Measurements from ENCODE around the gene CEP85L.

DNA sequence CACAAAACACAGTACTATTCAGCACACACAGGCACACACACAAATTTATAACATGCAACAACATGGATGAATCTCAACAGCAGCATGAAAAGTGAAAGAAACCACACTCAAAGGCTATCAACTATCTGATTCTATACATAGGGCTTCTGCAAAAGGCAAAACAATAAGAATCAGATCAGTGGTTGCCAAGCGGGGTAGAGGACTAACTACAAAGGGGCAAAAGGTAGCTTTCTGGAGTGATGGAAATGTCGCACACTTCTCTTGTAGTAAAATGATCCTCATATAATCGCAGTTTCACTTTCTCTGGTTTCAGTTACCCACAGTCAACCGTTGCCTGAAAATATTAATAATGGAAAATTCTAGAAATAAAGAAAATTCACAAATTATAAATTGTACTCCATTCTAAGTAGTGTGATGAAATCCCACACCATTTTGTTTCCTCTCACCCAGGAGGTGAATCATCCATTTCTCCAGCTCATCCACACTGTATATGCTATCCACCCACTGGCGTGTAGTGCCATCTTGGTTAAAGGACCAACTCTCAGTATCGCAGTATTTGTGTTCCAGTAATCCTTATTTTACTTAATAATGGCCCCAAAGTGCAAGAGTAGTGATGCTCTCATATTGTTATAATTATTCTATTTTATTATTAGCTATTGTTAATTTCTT, 116.1 kb downstream of the CEP85L start:
- TF ChIP-seq, protein P1, sequence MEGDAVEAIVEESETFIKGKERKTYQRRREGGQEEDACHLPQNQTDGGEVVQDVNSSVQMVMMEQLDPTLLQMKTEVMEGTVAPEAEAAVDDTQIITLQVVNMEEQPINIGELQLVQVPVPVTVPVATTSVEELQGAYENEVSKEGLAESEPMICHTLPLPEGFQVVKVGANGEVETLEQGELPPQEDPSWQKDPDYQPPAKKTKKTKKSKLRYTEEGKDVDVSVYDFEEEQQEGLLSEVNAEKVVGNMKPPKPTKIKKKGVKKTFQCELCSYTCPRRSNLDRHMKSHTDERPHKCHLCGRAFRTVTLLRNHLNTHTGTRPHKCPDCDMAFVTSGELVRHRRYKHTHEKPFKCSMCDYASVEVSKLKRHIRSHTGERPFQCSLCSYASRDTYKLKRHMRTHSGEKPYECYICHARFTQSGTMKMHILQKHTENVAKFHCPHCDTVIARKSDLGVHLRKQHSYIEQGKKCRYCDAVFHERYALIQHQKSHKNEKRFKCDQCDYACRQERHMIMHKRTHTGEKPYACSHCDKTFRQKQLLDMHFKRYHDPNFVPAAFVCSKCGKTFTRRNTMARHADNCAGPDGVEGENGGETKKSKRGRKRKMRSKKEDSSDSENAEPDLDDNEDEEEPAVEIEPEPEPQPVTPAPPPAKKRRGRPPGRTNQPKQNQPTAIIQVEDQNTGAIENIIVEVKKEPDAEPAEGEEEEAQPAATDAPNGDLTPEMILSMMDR (IDR thresholded peaks at IDR 0.05) = no peak
- TF ChIP-seq POLR2AphosphoS5 (IDR thresholded peaks at IDR 0.05) = no peak
- no peak for TF ChIP-seq POLR2A (IDR thresholded peaks at IDR 0.05; ENCODE audit: low read depth)
- no peak for TF ChIP-seq EP300 (IDR thresholded peaks at IDR 0.05)
